SK-N-DZ (cell line): Measurements from ENCODE around the gene DPY19L3. TPM values are rescaled to one million over a fixed set of nuclear protein-coding genes. Genes with fewer than 3 reads are reported as not detected.
"Not testable (repeated sequence)": the region's sequence is repeated elsewhere in the genome, so short reads cannot be mapped to it uniquely, and the experiment has no call there.

Experiments used
- DNase-seq: peaks from one replicate; pipeline ENCODE4 v3.0.0-alpha.2; 2015; ENCODE audit warnings: low spot score
- polyA plus RNA-seq, 2 experiments: library from polyadenylated mRNA; depleted of rRNA; stranded (reverse); fragments of >200 nt; gene quantifications; 2 replicates each; pipeline ENCODE4 v1.2.3, GENCODE V29; 2014

The DPY19L3 gene
- 13.2 and 14.5 TPM in 2 replicates for polyA plus RNA-seq (2014; cell fraction: cytosol; rRNA removed)
- 64.3 and 70.5 TPM in 2 replicates for polyA plus RNA-seq (2014; cell fraction: nucleus; rRNA removed)

- DNase-seq = peak; percentile 91
Observed at GRCh38 chr19:32405431-32406160, at the start of gene DPY19L3. DPY19L3 (plus strand) TSS chr19:32405770; CDS start chr19:32408254, 2,484 bp downstream.

- DNase-seq = no peak
Observed at GRCh38 chr19:32357720-32358119, 47.9 kb upstream of the DPY19L3 start.

GRCh38 chr19:32358321-32358720, 47.2 kb upstream of the DPY19L3 start:
- no peak for DNase-seq

GRCh38 chr19:32359581-32359980, 46.0 kb upstream of the DPY19L3 start:
- DNase-seq = no peak

GRCh38 chr19:32361574-32362317, 43.8 kb upstream of the DPY19L3 start:
- no peak for DNase-seq

GRCh38 chr19:32362318-32362691, 43.3 kb upstream of the DPY19L3 start:
- no peak for DNase-seq

GRCh38 chr19:32363175-32363574, 42.4 kb upstream of the DPY19L3 start:
- no peak for DNase-seq

GRCh38 chr19:32363632-32364031, 41.9 kb upstream of the DPY19L3 start:
- DNase-seq = no peak

- no peak for DNase-seq
Observed at GRCh38 chr19:32364040-32364439, 41.5 kb upstream of the DPY19L3 start.

- no peak for DNase-seq
Observed at GRCh38 chr19:32367063-32367462, 38.5 kb upstream of the DPY19L3 start.

- no peak for DNase-seq
Observed at GRCh38 chr19:32367948-32368536, 37.5 kb upstream of the DPY19L3 start.

GRCh38 chr19:32368787-32369186, 36.8 kb upstream of the DPY19L3 start:
- DNase-seq = no peak

GRCh38 chr19:32372726-32373517, 32.6 kb upstream of the DPY19L3 start:
- DNase-seq = no peak

GRCh38 chr19:32373585-32374295, 31.8 kb upstream of the DPY19L3 start:
- DNase-seq = no peak

GRCh38 chr19:32374362-32374761, 31.2 kb upstream of the DPY19L3 start:
- not testable (repeated sequence) for DNase-seq

- not testable (repeated sequence) for DNase-seq
Observed at GRCh38 chr19:32377088-32377487, 28.5 kb upstream of the DPY19L3 start.

- DNase-seq = no peak
Observed at GRCh38 chr19:32380269-32380668, 25.3 kb upstream of the DPY19L3 start.

GRCh38 chr19:32387701-32388392, 17.7 kb upstream of the DPY19L3 start:
- no peak for DNase-seq

GRCh38 chr19:32388393-32388855, 17.1 kb upstream of the DPY19L3 start:
- no peak for DNase-seq

GRCh38 chr19:32392901-32393300, 12.7 kb upstream of the DPY19L3 start:
- no peak for DNase-seq
